GM12892 (cell line): ENCODE data around the gene FKBP15.

Experiments
- DNase-seq: peaks from one replicate; pipeline ENCODE4 v3.0.0; 2011; ENCODE audit not compliant: insufficient read length
- FAIRE-seq: peaks from 2 replicates; lab custom pipeline; 2011; peaks lifted over from hg19 to GRCh38; lab: Jason Lieb, UNC
- POLR2A ChIP-seq: IDR thresholded peaks from 2 replicates; pipeline ENCODE4 v1.6.1; 2011; ENCODE audit warnings: low read depth, low read length, control low read depth
- POLR2AphosphoS5 ChIP-seq: IDR thresholded peaks from 2 replicates; pipeline ENCODE4 v1.6.1; 2011; ENCODE audit warnings: low read depth, low read length, control low read depth
- TAF1 ChIP-seq: IDR thresholded peaks from 2 replicates; pipeline ENCODE4 v1.6.1; 2011; ENCODE audit warnings: low read depth, mild to moderate bottlenecking, control low read depth, low read length, borderline replicate concordance

Gene FKBP15

GRCh38 chr9:113228130-113228665 lies 7.1 kb upstream of the FKBP15 start:
- no peak for TF ChIP-seq TAF1
- no peak for TF ChIP-seq POLR2A
- no peak for TF ChIP-seq POLR2AphosphoS5
- FAIRE-seq (no peak), DNase-seq (no peak)

GRCh38 chr9:113227436-113227835 lies 6.4 kb upstream of the FKBP15 start:
- DNase-seq (no peak), FAIRE-seq (no peak)
- TF ChIP-seq TAF1: no peak
- no peak for TF ChIP-seq POLR2AphosphoS5
- no peak for TF ChIP-seq POLR2A

GRCh38 chr9:113223963-113224362 lies 2.9 kb upstream of the FKBP15 start:
- DNase-seq (no peak), FAIRE-seq (no peak)
- TF ChIP-seq POLR2A (no peak), TAF1 (no peak), POLR2AphosphoS5 (no peak)

GRCh38 chr9:113222482-113222841 lies 1.4 kb upstream of the FKBP15 start:
- no peak for FAIRE-seq
- DNase-seq: no peak
- TF ChIP-seq POLR2AphosphoS5: no peak

- DNase-seq: no peak
- no peak for TF ChIP-seq POLR2AphosphoS5
- peak; percentile 36 for FAIRE-seq
These were observed 864 bp upstream of the FKBP15 start for GRCh38 chr9:113221800-113222481.

- no peak for DNase-seq
- no peak for FAIRE-seq
- TF ChIP-seq POLR2AphosphoS5 (no peak), TAF1 (no peak), POLR2A (no peak)
These were observed 542 bp downstream of the FKBP15 start for GRCh38 chr9:113220467-113221002.

- FAIRE-seq: peak; percentile 84
- TF ChIP-seq POLR2AphosphoS5: no peak
- no peak for DNase-seq
These were observed 1.1 kb downstream of the FKBP15 start for GRCh38 chr9:113219969-113220368.

- TF ChIP-seq TAF1: no peak
- TF ChIP-seq POLR2A: no peak
- TF ChIP-seq POLR2AphosphoS5: no peak
- FAIRE-seq: peak; percentile 33
- no peak for DNase-seq
These were observed 1.7 kb downstream of the FKBP15 start for GRCh38 chr9:113219186-113219936.

- DNase-seq (no peak), FAIRE-seq (no peak)
- no peak for TF ChIP-seq POLR2AphosphoS5
These were observed 4.7 kb downstream of the FKBP15 start for GRCh38 chr9:113216406-113216805.

GRCh38 chr9:113215132-113215531 lies 5.9 kb downstream of the FKBP15 start:
- FAIRE-seq (no peak), DNase-seq (no peak)
- TF ChIP-seq POLR2A (no peak), TAF1 (no peak), POLR2AphosphoS5 (no peak)

- no peak for DNase-seq
- no peak for FAIRE-seq
- TF ChIP-seq POLR2A (no peak), POLR2AphosphoS5 (no peak), TAF1 (no peak)
These were observed 10.3 kb downstream of the FKBP15 start for GRCh38 chr9:113210815-113211214.

- FAIRE-seq: no peak
- no peak for DNase-seq
- TF ChIP-seq POLR2AphosphoS5: no peak
- TF ChIP-seq POLR2A: no peak
- no peak for TF ChIP-seq TAF1
These were observed 15.2 kb downstream of the FKBP15 start for GRCh38 chr9:113205861-113206260.

- DNase-seq (no peak), FAIRE-seq (no peak)
- TF ChIP-seq TAF1 (no peak), POLR2A (no peak), POLR2AphosphoS5 (no peak)
These were observed 15.6 kb downstream of the FKBP15 start for GRCh38 chr9:113205432-113205831.
